Suprapubic skin (tissue), 3 donors: ENCODE data around the gene MS4A8.

ENCODE experiments used
- CTCF ChIP-seq, 2 donors: fragments of 200-600 bp in 1 of 2; fragments of 450-650 bp in 1 of 2; sonication (generic) in 1 of 2; IDR thresholded peaks; one replicate each; pipeline ENCODE4 v1.5.1; 2016 to 2019; ENCODE audit warnings: antibody characterized with exemption in 2 of 2, mild to moderate bottlenecking in 1 of 2, moderate library complexity in 1 of 2
- EP300 ChIP-seq: sonication (generic); formaldehyde crosslinking; IDR thresholded peaks from one replicate; pipeline ENCODE4 v1.6.1; 2017; ENCODE audit warnings: antibody characterized with exemption
- POLR2A ChIP-seq, 2 donors: fragments of 450-650 bp; IDR thresholded peaks; one replicate each; pipeline ENCODE4 v1.6.1; 2017; ENCODE audit warnings: antibody characterized with exemption in 2 of 2, mild to moderate bottlenecking in 2 of 2, moderate library complexity in 2 of 2

GRCh38 chr11:60700689-60701468, 1.5 kb downstream of the MS4A8 start:
- TF ChIP-seq CTCF (IDR thresholded peaks at IDR 0.05) (no peak), POLR2A (IDR thresholded peaks at IDR 0.05) (no peak), EP300 (no peak)
